T-helper 1 cell treated with Interleukin-12 subunit alpha and Interleukin-12 subunit beta and Interleukin-4 antibody, amounts not matched to agents 30 μg/mL and 1 μg/mL, for 36 hours (primary cell): Measurements from ENCODE around the gene AP2B1.

Experiments
- H3K27ac Mint-ChIP-seq: one replicate; pipeline ENCODE4 v1.8.0; 2021; ENCODE audit warnings: mild to moderate bottlenecking, mixed read lengths
- H3K27me3 Mint-ChIP-seq: one replicate; pipeline ENCODE4 v1.8.0; 2021; ENCODE audit warnings: low read depth, mixed read lengths
- H3K36me3 Mint-ChIP-seq: one replicate; pipeline ENCODE4 v1.8.0; 2021; ENCODE audit warnings: low read depth, mixed read lengths
- H3K4me1 Mint-ChIP-seq: one replicate; pipeline ENCODE4 v1.8.0; 2021; ENCODE audit warnings: low read depth, mixed read lengths
- H3K4me3 Mint-ChIP-seq: one replicate; pipeline ENCODE4 v1.8.0; 2021; ENCODE audit warnings: mild to moderate bottlenecking, moderate library complexity, mixed read lengths
- H3K9me3 Mint-ChIP-seq: one replicate; pipeline ENCODE4 v1.8.0; 2021; ENCODE audit warnings: mixed read lengths

AP2B1 gene

DNA sequence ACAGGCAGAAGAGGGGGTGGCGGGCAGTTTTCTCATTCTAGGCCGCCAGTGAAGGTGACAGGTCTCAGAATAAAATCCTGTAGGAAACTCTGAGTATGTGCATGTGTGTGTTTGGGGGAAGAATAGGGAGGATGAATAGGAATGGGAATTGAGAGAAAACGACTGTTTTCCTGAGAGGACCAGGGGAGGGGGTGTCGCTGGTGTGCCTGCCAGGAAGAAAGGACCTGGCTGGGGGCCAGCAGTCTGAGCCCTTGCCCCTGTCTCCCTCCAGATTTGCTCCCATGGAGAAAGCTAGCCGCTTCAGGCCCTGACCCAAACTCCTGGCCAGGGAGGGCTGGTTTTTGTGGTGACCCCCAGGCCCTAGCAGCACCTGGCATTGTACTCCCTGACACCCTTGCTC lies 187.9 kb downstream of the AP2B1 start:
- no peak overlapping the region for H3K27ac Mint-ChIP-seq
- H3K4me3 Mint-ChIP-seq, result no peak overlapping the region
- no peaks in the 10 kb centered on the region for H3K4me1 Mint-ChIP-seq
- H3K27me3 Mint-ChIP-seq, result peaks cover 38% of the 10 kb centered on the region
- H3K36me3 Mint-ChIP-seq, result no peaks in the 10 kb centered on the region
- H3K9me3 Mint-ChIP-seq, result no peaks in the 10 kb centered on the region

DNA sequence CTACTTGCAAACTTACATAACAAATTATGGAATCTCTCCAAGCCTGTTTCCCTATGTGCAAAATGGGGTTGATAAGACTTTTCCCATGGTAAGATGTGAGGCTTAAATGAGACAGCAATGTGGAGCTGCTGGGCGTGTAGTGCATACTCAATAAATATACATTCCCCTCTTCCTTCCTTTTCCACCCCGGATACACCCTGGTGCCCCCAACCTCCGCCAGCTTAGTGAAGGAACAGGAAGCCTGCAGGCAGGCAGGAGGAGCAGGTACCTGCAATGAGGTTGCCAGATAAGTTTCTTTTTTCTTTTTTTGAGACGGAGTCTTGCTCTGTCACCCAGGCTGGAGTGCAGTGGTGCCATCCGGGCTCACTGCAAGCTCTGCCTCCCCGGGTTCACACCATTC lies 188.5 kb downstream of the AP2B1 start:
- Mint-ChIP-seq H3K4me3 (no peak overlapping the region), H3K36me3 (no peaks in the 10 kb centered on the region), H3K27ac (no peak overlapping the region), H3K4me1 (no peaks in the 10 kb centered on the region), H3K27me3 (peaks cover 38% of the 10 kb centered on the region), H3K9me3 (no peaks in the 10 kb centered on the region)
